Brain microvascular endothelial cell (primary cell): Measurements from ENCODE around the gene PISD.
A peak's percentile ranks its signal among the peaks of the same experiment; 100 is the strongest.
"Not testable (repeated sequence)": the region's sequence is repeated elsewhere in the genome, so short reads cannot be mapped to it uniquely, and the experiment has no call there.

Experiments used
- DNase-seq: peaks from one replicate; pipeline ENCODE4 v3.0.0-alpha.2; 2020
- H3K27ac ChIP-seq: fragments of 250-450 bp; sonication (Bioruptor Pico); 2 replicates; pipeline ENCODE4 v1.5.1; 2020; ENCODE audit warnings: mild to moderate bottlenecking, moderate library complexity
- H3K27me3 ChIP-seq: fragments of 250-450 bp; sonication (Bioruptor Pico); replicated peaks from 2 replicates; pipeline ENCODE4 v1.5.1; 2020; ENCODE audit warnings: mild to moderate bottlenecking
- H3K36me3 ChIP-seq: fragments of 250-450 bp; sonication (Bioruptor Pico); replicated peaks from 2 replicates; pipeline ENCODE4 v1.5.1; 2020; ENCODE audit warnings: mild to moderate bottlenecking
- H3K4me3 ChIP-seq: 2 replicates; pipeline ENCODE4 v1.5.1; 2011; ENCODE audit warnings: low read depth, mild to moderate bottlenecking, control low read depth, low read length, moderate library complexity
- CTCF ChIP-seq: IDR thresholded peaks from 2 replicates; pipeline ENCODE4 v1.5.1; 2011; ENCODE audit warnings: low read depth, mild to moderate bottlenecking, moderate library complexity, low read length, control low read depth, inconsistent platforms; ENCODE audit errors: missing control alignments
- in situ Hi-C: cut with HindIII; loops from 2 replicates; pipeline ENCODE4 v1.10.0; 2017; ENCODE audit warnings: low sequenced_read_pairs, low pct_ligation_motif_present

PISD gene

DNA sequence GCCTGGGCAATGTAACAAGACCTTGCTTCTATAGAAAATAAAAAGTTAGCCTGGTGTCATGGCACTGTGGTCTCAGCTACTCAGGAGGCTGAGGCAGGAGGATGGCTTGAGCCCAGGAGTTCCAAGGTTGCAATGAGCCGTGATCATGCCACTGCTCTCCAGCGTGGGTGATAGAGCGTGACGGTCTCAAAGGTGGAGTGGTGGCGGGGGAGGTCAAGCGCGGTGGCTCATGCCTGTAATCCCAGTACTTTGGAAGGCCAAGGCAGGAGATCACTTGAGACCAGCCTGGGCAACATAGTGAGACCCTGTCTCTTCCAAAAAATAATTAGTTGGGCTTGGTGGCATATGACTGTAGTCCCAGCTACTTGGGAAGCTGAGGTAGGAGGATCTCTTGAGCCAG lies 16.7 kb upstream of the PISD start:
- no peak for TF ChIP-seq CTCF
- no peak for DNase-seq
- no peak overlapping the region for H3K4me3 ChIP-seq
- in situ Hi-C loops: no loop called here
- no peaks in the 10 kb centered on the region for H3K27me3 ChIP-seq
- no peak overlapping the region for H3K27ac ChIP-seq
- H3K36me3 ChIP-seq: peaks cover 6% of the 10 kb centered on the region

- Histone ChIP-seq H3K27me3 (no peaks in the 10 kb centered on the region), H3K27ac (peak overlapping the region; percentile 3), H3K4me3 (peak overlapping the region; percentile 54)
Measured at GRCh38 chr22:31676700-31677099, 14.7 kb upstream of the PISD start.

GRCh38 chr22:31674219-31674618 lies 12.2 kb upstream of the PISD start:
- H3K36me3 ChIP-seq, DNase-seq, in situ Hi-C loops, H3K4me3 ChIP-seq, H3K27me3 ChIP-seq, H3K27ac ChIP-seq: not testable (repeated sequence)

More at GRCh38 chr22:31676700-31677099, 14.7 kb upstream of the PISD start:
- DNase-seq: peak; percentile 94
- no peaks in the 10 kb centered on the region for H3K36me3 ChIP-seq
- TF ChIP-seq CTCF: no peak
- in situ Hi-C loops: no loop called here

DNA sequence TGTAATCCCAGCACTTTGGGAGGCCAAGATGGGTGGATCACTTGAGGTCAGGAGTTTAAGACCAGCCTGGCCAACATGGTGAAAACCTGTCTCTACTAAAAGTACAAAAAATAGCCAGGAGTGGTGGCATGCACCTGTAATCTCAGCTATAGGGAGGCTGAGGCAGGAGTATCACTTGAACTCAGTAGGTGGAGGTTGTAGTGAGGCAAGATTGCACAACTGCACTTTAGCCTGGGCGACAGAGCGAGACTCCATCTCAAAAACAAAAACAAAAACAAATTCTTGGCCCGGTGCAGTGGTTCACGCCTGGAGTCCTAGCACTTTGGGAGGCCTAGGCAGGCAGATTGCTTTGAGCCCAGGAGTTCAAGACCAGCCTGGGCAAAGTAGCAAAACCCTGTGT lies 6.8 kb upstream of the PISD start:
- H3K27me3 ChIP-seq, DNase-seq, in situ Hi-C loops: not testable (repeated sequence)

DNA sequence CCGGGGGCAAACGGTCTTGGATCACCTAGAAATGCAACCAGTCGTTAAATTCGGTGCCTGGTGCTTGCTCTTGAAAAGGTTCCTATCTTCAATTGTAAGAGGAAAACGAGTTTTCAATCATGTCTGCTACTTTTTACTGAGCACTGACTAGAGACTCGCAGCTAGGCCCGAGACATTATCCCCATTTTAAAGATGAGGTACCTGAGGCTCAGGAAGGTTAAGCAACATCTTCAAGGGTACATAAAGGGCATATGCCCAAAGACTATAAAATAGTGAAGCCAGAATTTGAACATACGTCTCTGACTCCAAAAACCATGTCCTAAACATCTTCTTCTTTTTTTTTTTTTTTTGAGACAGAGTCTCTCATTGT lies 638 bp upstream of the PISD start:
- Histone ChIP-seq H3K27me3 (no peaks in the 10 kb centered on the region), H3K36me3 (no peaks in the 10 kb centered on the region), H3K4me3 (peak overlapping the region; percentile 90), H3K27ac (no peak overlapping the region)
- TF ChIP-seq CTCF: no peak
- in situ Hi-C loops: no loop called here
- no peak for DNase-seq

More for the DNA sequence above, 6.8 kb upstream of the PISD start:
- not testable (repeated sequence) for H3K36me3 ChIP-seq, H3K4me3 ChIP-seq, H3K27ac ChIP-seq

- Histone ChIP-seq H3K4me3 (peak overlapping the region; percentile 90), H3K27ac (peak overlapping the region; percentile 74)
- H3K27me3 ChIP-seq, in situ Hi-C loops, H3K36me3 ChIP-seq: not testable (repeated sequence)
- DNase-seq: peak; percentile 72
Measured at GRCh38 chr22:31660860-31661341, 1.1 kb downstream of the PISD start.

DNA sequence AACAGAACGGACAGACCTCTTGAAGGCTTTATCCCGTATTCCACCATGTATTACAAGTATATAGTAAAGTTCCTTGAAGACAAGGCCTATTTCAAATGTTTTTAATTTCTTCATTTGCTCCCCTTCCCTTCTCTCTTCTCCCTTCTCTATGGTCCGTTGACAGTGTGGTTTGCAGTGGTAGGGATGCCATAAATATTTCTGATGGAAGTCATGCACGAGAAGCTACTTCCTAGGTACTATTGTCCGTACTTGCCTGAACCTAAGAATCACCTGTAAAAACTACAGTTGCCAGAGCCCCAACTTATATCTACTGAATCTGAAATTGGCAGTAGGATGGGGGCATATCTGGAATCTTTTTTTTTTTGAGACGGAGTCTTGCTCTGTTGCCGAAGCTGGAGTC lies 2.8 kb downstream of the PISD start:
- Histone ChIP-seq H3K4me3 (no peak overlapping the region), H3K36me3 (no peaks in the 10 kb centered on the region), H3K27me3 (no peaks in the 10 kb centered on the region), H3K27ac (no peak overlapping the region)
- in situ Hi-C loops: no loop called here
- TF ChIP-seq CTCF: no peak
- no peak for DNase-seq

GRCh38 chr22:31654408-31654807 lies 7.6 kb downstream of the PISD start:
- in situ Hi-C loops: no loop called here
- H3K27me3 ChIP-seq: no peaks in the 10 kb centered on the region
- no peaks in the 10 kb centered on the region for H3K36me3 ChIP-seq
- H3K27ac ChIP-seq: no peak overlapping the region
- TF ChIP-seq CTCF: no peak
- H3K4me3 ChIP-seq: no peak overlapping the region
- DNase-seq: no peak
